HL-60/S4 treated with retinoic acid at 250 ng/mL for 4 days and 3 days (cell line): ENCODE measurements around the gene SLC30A10.
"Not testable (repeated sequence)": the region's sequence is repeated elsewhere in the genome, so short reads cannot be mapped to it uniquely, and the experiment has no call there.

Experiments
- in situ Hi-C: fragments of 300-500 bp; cut with MboI; formaldehyde crosslinking; loops from 2 replicates; pipeline ENCODE4 v1.7.0; 2022; ENCODE audit warnings: low sequenced_read_pairs

Gene SLC30A10

DNA sequence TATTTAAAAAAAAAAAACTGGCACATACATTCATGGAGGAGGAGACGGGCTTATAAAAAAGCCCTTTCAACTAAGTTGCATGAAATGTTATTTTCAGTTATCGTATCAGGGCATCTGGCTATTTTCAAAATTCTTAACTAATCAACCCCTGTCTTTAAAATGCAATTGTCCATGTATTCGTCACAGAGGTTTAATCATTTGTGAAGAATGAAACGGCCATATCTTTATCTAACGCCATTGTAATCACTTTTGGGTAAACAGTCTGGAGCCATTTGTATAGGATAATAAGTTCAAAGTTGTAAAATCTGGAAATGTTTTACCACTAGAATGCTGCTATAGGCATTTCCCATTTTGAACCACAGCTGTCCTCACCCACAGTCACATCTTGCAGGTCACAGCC, 30.4 kb downstream of the SLC30A10 start:
- in situ Hi-C loops = no loop called here

- in situ Hi-C loops = not testable (repeated sequence)
Measured at GRCh38 chr1:219892271-219892670, 36.1 kb downstream of the SLC30A10 start.

GRCh38 chr1:219891846-219892245, 36.5 kb downstream of the SLC30A10 start:
- in situ Hi-C loops = not testable (repeated sequence)

DNA sequence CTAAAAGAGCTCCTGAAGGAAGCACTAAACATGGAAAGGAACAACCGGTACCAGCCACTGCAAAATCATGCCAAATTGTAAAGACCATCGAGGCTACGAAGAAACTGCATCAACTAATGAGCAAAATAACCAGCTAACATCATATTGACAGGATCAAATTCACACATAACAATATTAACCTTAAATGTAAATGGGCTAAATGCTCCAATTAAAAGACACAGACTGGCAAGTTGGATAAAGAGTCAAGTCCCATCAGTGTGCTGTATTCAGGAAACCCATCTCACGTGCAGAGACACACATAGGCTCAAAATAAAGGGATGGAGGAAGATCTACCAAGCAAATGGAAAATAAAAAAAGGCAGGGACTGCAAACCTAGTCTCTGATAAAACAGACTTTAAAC, 39.7 kb downstream of the SLC30A10 start:
- in situ Hi-C loops = not testable (repeated sequence)

- in situ Hi-C loops = no loop called here
Measured at GRCh38 chr1:219885680-219886079, 42.7 kb downstream of the SLC30A10 start.

DNA sequence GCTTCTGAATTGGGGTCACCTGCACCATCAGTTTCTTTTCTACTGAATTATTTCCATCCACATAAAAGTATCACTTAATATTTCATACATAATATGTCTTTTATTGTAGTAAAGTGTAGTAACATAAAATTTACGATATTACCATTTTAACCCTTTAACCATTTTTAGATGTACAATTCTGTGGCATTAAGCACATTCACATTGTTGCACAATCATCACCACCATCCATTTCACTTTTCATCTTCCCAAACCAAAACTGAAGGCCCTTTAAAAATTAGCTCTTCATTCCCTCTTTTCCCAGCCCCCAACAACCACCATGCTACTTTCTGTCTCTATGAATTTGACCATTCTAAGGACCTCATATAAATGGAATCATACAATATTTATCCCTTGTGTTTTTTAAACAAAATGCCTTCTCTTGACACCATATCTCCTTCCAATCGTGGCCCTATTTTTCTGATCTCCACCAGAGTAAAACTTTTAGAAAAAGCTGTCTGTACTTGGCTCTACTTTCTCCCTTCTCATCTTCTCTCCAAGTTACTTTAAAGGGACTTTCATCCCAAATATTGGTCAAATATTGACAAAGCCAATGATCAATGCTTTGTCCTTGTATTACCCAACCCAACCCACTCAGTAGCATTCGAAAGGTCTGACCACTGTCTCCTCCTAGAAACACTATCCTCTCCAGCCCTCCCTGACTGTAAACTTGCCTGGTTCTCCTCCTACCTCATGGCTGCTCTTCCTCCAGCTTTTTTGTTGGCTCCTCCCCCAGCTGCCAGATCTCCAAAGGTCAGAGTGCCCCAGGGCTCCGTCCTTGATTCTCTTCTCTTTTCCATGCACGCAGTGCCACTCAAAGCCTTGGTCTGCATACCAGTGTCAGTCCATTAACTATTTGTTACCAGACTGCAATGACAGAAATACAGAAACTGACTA, 44.7 kb downstream of the SLC30A10 start:
- in situ Hi-C loops = no loop called here

DNA sequence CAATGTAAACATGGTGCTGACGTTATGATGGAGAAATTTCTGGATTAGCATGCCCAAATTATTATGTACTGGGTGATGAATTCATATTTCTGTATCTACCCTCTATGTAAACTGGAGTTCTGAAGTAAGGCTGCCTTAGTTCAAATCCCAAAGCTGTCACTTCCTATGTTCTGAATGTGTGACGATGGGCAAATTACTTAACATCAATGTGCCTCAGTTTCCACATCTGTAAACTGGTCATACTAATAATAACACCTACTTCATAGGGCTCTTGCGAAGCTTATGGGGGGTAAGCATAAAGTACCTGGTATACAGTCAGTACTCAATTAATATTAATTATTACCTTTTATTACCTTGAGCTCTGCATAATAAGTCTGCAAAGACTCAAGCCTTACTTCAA, 45.6 kb downstream of the SLC30A10 start:
- in situ Hi-C loops = no loop called here

DNA sequence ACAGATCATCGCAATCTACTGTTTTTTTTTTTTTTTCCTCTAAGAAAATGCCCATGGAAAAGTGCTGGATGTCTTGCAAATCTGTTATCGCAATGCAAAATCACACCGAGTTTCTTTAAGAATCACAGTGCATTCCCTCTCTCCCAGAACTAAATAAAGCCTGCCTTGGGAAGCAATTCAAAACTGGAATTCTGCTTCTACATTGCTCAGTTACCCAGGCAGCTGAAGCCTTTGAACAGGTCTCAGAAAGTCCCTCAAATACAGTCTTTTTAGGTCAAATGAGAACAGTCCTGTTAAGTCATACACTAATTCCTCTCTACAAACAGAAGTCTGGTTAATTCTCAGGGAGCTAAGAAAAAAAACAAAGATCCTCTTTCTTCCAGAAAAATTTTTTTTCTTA, 46.3 kb downstream of the SLC30A10 start:
- in situ Hi-C loops = no loop called here

DNA sequence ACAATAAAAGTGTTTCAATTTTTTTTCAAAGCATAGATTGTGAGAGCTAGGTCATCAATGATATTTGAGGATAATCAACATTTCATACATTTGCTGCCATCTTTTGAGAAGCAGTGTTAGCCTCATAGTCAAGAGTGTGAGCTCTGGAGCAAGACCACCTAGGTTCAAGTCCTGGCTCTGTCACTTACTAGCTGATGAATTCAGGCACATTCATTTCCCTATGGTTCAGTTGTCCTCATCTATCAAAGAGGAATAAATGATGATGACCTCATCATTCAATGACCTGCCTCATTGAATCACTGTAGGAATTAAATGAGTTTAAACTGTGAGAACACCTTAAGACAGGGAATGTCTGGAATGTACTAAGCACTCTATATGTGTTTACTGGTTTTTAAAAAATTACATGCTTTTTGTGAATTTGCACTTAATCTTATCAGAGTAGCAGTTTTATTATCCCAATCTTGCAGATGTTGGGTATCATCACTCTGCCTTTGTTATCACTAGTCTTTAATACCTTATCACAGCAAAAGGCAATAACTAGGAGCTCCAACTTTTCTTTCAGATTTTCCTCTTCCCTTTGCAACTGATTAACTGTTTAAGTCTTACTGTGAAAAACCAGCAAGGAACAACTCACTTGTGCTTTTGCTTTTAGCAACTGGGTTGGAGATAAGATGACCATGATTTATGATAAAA, 47.4 kb downstream of the SLC30A10 start:
- in situ Hi-C loops = no loop called here

DNA sequence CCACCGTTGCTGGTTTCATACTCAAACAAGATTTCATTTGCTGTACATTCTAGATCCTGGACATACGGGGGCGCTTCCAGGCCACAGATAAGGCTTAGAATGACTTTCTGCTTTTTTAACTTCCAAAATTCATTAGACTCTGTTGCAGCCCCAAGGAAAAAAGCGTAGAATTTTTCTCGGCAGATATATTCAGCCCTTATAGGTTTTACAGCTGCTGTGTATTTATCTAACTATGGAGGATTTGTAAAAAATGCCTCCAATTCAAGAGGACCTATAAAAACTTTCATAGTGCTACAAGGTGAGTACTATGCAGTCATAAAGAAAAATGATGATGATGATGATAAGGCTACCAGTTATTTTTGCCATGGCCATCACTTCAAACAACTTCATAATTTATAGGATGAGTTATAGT, 51.6 kb downstream of the SLC30A10 start:
- in situ Hi-C loops = no loop called here

- in situ Hi-C loops = no loop called here
Measured at GRCh38 chr1:219875860-219876259, 52.5 kb downstream of the SLC30A10 start.

- in situ Hi-C loops = not testable (repeated sequence)
Measured at GRCh38 chr1:219872538-219872937, 55.8 kb downstream of the SLC30A10 start.

GRCh38 chr1:219871427-219872057, 56.8 kb downstream of the SLC30A10 start:
- in situ Hi-C loops = no loop called here

DNA sequence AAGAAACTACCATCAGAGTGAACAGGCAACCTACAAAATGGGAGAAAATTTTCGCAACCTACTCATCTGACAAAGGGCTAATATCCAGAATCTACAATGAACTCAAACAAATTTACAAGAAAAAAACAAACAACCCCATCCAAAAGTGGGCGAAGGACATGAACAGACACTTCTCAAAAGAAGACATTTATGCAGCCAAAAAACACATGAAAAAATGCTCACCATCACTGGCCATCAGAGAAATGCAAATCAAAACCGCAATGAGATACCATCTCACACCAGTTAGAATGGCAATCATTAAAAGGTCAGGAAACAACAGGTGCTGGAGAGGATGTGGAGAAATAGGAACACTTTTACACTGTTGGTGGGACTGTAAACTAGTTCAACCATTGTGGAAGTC, 59.7 kb downstream of the SLC30A10 start:
- in situ Hi-C loops = not testable (repeated sequence)
